Activated CD4-positive, alpha-beta T cell treated with anti-CD3 and anti-CD28 coated beads, Interleukin-2, Interleukin-6, amounts not matched to agents 100 ng/mL and 50 ng/mL, durations not matched to agents 16 hours and 8 hours (primary cell): ENCODE results near the gene SEMA3C.

ENCODE experiments used
- DNase-seq: peaks from one replicate; pipeline ENCODE4 v3.0.0-alpha.2; 2020

The SEMA3C gene

DNA sequence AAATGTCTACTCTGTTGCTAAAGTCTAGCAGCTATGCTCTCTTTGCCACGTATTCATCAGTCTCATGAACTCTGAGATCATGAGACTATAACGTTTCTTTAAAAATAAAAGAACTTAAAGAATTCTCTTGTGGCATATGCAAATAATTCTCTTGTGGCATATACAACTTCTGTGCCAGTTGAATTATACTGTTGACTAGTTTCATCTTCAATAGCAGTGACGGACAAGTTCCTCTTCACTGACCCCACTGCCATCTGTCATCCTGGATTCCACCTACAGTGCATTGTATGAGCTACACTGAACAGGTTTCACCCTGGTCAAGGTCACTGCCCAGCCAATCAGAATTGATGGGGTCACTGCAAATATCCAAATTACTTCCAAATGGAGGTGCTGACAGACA, 192.2 kb downstream of the SEMA3C start:
- no peak for DNase-seq

DNA sequence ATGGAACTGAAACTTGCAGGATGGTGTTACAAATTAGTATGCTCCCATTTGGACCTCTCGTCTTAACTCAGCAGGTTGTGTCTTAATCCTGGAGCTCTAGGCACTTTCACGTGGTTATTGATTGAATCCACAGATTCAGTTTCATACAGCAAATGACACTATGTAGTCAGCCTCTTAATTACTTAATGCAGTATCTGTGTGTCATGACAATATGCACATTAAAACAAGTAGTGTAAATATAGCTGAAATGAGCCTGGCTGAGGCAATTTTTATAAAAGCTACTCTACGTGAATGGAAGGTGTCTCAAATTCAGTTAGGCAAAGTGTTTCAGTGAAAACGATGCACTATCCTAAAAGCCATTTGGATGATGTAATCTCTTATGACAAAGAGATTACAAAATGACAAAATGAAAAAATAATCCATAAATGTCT, 193.7 kb downstream of the SEMA3C start:
- DNase-seq: no peak

GRCh38 chr7:80724249-80724871, 194.5 kb downstream of the SEMA3C start:
- DNase-seq: no peak

GRCh38 chr7:80722616-80723195, 196.1 kb downstream of the SEMA3C start:
- DNase-seq: no peak

- no peak for DNase-seq
Observed at GRCh38 chr7:80721883-80722615, 196.8 kb downstream of the SEMA3C start.

- no peak for DNase-seq
Observed at GRCh38 chr7:80720146-80720545, 198.7 kb downstream of the SEMA3C start.

GRCh38 chr7:80719261-80719660, 199.6 kb downstream of the SEMA3C start:
- DNase-seq: no peak

- no peak for DNase-seq
Observed at GRCh38 chr7:80711531-80711930, 207.3 kb downstream of the SEMA3C start.

GRCh38 chr7:80708123-80708522, 210.7 kb downstream of the SEMA3C start:
- DNase-seq: no peak

DNA sequence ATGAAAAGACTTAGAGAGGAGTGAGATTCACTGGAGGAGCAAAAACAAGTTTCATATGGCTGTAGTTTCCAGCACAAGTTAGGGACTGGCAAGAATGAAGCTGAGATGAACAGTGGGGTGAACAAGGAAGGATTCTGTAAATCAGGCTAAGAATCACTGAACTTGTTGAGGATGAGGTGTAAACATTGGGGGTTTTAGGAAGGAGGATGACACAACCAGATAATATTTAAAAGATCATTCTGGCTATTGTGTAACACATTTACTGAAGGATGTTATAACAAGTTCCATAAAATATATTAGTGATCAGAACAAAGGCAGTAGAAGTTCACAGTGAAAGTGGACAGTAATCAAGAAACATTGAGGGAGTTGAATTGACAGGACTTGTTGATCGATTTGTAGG, 211.5 kb downstream of the SEMA3C start:
- DNase-seq: no peak

DNA sequence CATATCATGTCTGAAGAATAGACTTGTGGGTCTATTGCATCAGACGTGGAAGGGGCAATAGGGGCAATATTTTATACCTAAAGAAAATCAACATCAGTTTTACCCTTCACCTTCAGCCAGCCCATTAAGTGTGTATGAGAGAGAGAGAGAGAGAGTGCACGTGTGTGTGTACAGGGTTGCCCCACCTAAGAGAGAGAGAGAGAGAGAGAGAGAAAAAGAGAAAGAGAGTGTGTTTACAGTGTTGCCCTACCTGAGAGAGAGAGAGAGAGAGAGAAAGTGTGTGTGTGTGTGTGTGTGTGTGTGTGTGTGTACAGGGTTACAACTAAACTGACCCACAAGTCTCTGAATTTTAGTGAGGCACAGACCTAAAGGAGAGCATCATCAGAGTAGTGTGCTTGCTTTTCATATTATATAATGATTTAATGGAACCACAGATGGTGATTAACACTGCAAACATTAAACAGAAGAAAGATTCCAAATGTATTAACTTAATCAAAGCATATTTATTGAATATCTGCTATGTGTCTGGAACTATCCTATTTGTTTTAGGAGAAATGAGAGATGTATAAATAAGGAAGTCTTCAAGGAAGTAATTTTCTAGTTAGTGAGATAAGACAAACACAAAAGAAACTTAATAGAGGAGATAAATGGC, 213.6 kb downstream of the SEMA3C start:
- DNase-seq: no peak

GRCh38 chr7:80703272-80703671, 215.6 kb downstream of the SEMA3C start:
- no peak for DNase-seq

DNA sequence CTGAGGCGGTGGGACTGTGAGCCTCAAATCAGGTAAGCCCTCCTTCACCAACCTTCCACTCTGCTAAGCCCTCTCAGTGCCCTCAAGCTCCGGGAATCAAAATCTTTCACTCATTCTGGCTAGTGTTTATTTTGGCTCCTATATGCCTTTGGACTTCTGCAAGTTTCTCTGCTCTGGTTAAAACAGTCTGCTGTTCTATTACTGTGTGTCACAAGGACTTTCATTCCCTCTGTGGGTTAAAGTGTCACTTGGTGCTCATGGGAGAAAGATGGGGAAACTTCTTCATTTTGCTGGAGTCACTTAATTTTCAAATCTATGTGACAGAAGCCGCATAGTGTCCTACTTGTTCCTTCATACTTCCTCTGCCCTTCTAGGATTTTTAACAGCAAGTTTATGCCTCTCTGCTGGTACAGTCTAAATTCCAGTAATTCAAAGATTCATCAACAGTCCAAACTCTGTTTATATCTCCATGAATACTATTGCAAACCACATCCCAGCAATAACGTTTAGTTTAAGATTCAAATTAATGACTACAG, 219.1 kb downstream of the SEMA3C start:
- no peak for DNase-seq

DNA sequence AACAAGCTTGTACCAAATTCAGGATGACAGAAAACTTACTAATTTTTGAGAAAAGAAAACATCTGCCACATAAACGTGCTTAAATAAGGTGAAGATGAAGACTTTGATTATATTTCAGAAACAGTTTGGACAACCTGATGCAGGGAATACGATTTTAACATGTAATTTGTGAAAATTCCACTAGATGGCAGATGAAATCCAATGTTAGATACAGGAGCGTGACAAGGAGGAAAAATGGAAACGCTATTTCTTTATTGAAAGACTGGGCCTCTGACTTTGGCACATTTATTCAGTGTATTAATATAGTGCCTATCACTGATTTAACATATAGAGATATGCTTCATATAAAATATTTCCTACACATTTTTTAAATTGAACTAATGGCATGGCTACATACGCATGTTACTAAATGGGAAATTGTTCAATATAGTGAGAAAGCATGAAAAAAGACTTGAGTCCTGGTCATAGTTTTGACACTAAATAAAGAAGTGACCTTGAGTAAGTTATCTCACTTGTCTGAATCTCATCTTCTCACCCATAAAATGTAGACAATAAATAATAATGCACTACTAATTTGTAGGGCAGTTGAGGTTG, 219.7 kb downstream of the SEMA3C start:
- DNase-seq: peak; percentile 47
